Breast epithelium (tissue), 4 donors: ENCODE results near the gene ZNF324B. TPM values are rescaled to one million over a fixed set of nuclear protein-coding genes. Genes with fewer than 3 reads are reported as not detected.
A peak's percentile ranks its signal among the peaks of the same experiment; 100 is the strongest.

ENCODE experiments used
- DNase-seq, 2 donors: peaks; one replicate each; pipeline ENCODE4 v3.0.0-alpha.2; 2019; ENCODE audit warnings: low spot score in 2 of 2
- H3K27ac ChIP-seq, 2 donors: fragments of 200-600 bp; sonication (generic) in 1 of 2; one replicate each; pipeline ENCODE4 v1.5.1; 2016 to 2019; ENCODE audit warnings: mild to moderate bottlenecking in 1 of 2
- H3K27me3 ChIP-seq, 2 donors: fragments of 200-600 bp; sonication (generic) in 1 of 2; one replicate each; pipeline versions ENCODE4 v1.5.1 to v1.6.0; 2017 to 2019; ENCODE audit warnings: control low read depth in 1 of 2, mild to moderate bottlenecking in 1 of 2
- H3K36me3 ChIP-seq: fragments of 200-600 bp; one replicate; pipeline ENCODE4 v1.5.1; 2019
- H3K4me1 ChIP-seq, 2 donors: fragments of 200-600 bp; sonication (generic); one replicate each; pipeline ENCODE4 v1.5.1; 2016 to 2019; ENCODE audit warnings: control low read depth in 1 of 2
- H3K4me3 ChIP-seq, 3 donors: fragments of 200-600 bp; sonication (generic); 1 replicate in 2 of 3; 2 replicates in 1 of 3; pipeline ENCODE4 v1.5.1; 2016 to 2019; ENCODE audit warnings: mild to moderate bottlenecking in 3 of 3, moderate library complexity in 2 of 3
- H3K9me3 ChIP-seq, 2 donors: fragments of 200-600 bp; sonication (generic) in 1 of 2; one replicate each; pipeline ENCODE4 v1.5.1; 2016 to 2019; ENCODE audit warnings: control low read depth in 1 of 2
- CTCF ChIP-seq, 3 donors: fragments of 450-650 bp; IDR thresholded peaks; one replicate each; pipeline ENCODE4 v1.5.1; 2016 to 2017; ENCODE audit warnings: antibody characterized with exemption in 3 of 3, mild to moderate bottlenecking in 3 of 3, moderate library complexity in 3 of 3
- POLR2A ChIP-seq: fragments of 450-650 bp; IDR thresholded peaks from one replicate; pipeline ENCODE4 v1.6.1; 2016; ENCODE audit warnings: antibody characterized with exemption, mild to moderate bottlenecking, moderate library complexity
- POLR2AphosphoS5 ChIP-seq, 3 donors: sonication (generic); formaldehyde crosslinking; IDR thresholded peaks; one replicate each; pipeline ENCODE4 v1.6.1; 2017; ENCODE audit warnings: antibody characterized with exemption in 3 of 3
- intact Hi-C: fragments of 100-400 bp; cut with DNase I; formaldehyde crosslinking; loops from one replicate; pipeline ENCODE4 v1.15.1; 2023; ENCODE audit warnings: low total_unique reads
- total RNA-seq, 3 donors: library from RNA; depleted of rRNA; stranded (reverse); fragments of >200 nt; gene quantifications; one replicate each; pipeline ENCODE4 v1.1.0, GENCODE V29; 2016

The ZNF324B gene
- total RNA-seq, 3 donors from 2014 or later, result 6.1 to 9.1 (median 7.2) TPM

DNA sequence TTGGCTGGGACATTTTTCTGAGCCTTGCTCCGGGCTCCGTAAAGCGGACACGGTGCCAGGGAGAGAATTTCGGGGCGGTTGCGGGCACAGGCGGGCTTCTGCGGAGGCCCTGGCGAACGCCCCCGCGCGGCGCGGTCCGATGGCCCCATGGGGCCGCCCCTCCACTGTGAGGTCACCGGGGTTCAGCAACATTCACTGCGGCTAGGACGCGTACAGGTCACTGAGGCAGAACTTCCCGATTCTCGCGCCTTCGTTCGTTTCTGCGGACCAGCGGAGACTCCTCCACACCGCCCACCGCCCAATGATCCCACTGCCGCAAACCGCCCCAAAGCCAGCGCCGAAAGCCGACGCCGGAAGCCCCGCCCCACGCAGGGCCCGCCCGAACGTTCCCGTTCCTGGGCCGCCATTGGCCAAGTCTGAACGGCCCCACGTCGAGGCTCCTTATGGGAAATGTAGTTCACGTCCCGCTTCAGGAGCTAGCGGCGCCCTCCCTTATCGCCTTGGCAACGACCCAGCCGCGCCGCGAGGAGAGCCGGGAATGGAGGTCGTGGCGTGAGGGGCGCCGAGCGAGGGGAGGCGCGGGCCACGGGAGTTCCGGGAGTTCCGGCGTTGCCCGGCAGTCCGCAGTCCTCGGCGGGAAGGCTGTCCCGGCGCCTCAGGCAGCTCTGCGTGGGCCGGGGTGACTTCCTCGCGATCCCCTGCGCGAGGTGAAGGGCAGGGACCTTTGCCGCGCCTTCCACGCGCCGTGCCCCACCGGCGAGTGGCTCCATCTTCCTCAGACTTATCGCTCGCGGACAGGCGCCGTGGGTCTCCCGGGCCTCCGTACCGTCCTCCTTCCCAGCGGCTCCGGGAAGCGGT is 43.0 kb upstream of the ZNF324B start, which contains the start of gene ZNF584:
ZNF584 (plus strand) TSS at position 498 of the 858 bp plus-strand sequence. CDS start 499 bp downstream, outside the sequence.
- TF ChIP-seq POLR2A, result peak; percentile 77
- peak; percentile 63 to 89 (median 80) for TF ChIP-seq POLR2AphosphoS5 (IDR thresholded peaks at IDR 0.05)
- TF ChIP-seq CTCF (IDR thresholded peaks at IDR 0.05), result no peak
- Histone ChIP-seq H3K36me3 (no peaks in the 10 kb centered on the region), H3K9me3 (no peaks in the 10 kb centered on the region), H3K4me1 (peaks cover 2 to 11% of the 10 kb centered on the region in 2 donors), H3K27me3 (no peaks in the 10 kb centered on the region), H3K4me3 (peak within 1 kb of the TSS; percentile 76 to 93 (median 88)), H3K27ac (peak within 1 kb of the TSS; percentile 89 to 94)
- intact Hi-C loops, result loop anchor here (10.0 kb wide), 1 partner anchor 1304 kb away; no protein-coding TSS in a partner anchor
- DNase-seq, result peak; percentile 89 to 91

DNA sequence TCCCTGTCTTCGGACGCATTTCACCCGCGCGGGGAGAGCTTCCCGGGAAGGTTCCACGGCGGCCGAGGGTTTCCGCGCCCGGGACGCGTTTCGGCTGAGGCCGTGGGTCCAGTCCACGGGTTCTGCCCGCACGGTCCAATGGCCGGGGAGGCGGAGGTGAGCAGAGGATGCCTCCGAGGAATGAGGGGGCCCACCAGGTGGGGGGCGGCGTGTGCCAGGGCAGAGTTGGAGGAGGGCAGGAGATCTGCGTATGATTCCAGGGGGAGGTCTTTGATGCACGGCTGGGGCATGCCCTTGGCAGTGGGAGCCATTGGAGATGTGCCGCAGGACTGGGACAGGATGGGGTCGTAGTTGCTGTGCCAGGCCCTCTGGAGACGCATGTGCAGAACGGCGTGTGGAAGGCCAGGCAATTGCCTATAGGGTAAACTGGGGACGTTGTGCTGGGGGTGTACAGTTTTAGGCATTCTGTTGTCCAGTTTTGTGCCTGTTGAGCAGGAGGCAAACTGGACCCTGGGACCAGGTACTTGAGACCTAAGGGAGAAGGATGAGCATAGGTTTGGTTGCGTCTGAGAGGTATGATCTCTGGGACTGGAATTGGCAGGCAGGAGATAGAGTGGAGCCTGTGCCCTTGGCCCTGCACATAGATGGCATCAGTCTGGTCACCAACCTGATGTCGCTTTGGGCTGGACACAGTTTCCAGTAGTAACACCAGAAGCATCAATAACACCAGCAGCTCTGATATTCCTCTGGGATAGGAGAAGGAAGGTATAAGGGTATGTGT is 42.2 kb upstream of the ZNF324B start:
- intact Hi-C loops, result loop anchor here (10.0 kb wide), 1 partner anchor 1304 kb away; no protein-coding TSS in a partner anchor
- Histone ChIP-seq H3K4me3 (peak overlapping the region; percentile 76 to 93 (median 88)), H3K36me3 (no peaks in the 10 kb centered on the region), H3K4me1 (peaks cover 2 to 11% of the 10 kb centered on the region in 2 donors), H3K27ac (peak overlapping the region; percentile 89 to 94), H3K9me3 (no peaks in the 10 kb centered on the region), H3K27me3 (no peaks in the 10 kb centered on the region)
- DNase-seq, result peak in 1 of 2 donors; percentile 52
- no peak for TF ChIP-seq POLR2AphosphoS5 (IDR thresholded peaks at IDR 0.05)
- TF ChIP-seq POLR2A, result no peak
- TF ChIP-seq CTCF (IDR thresholded peaks at IDR 0.05), result no peak

- Histone ChIP-seq H3K27ac (no peak overlapping the region), H3K27me3 (no peaks in the 10 kb centered on the region), H3K4me3 (no peak overlapping the region), H3K36me3 (peaks cover 16% of the 10 kb centered on the region), H3K4me1 (no peaks in the 10 kb centered on the region), H3K9me3 (peaks cover 0 to 11% of the 10 kb centered on the region in 2 donors)
- no peak for DNase-seq
- intact Hi-C loops, result no loop called here
- TF ChIP-seq POLR2A (no peak), POLR2AphosphoS5 (IDR thresholded peaks at IDR 0.05) (no peak), CTCF (IDR thresholded peaks at IDR 0.05) (no peak)
Measured at GRCh38 chr19:58416604-58417003, 34.8 kb upstream of the ZNF324B start.

DNA sequence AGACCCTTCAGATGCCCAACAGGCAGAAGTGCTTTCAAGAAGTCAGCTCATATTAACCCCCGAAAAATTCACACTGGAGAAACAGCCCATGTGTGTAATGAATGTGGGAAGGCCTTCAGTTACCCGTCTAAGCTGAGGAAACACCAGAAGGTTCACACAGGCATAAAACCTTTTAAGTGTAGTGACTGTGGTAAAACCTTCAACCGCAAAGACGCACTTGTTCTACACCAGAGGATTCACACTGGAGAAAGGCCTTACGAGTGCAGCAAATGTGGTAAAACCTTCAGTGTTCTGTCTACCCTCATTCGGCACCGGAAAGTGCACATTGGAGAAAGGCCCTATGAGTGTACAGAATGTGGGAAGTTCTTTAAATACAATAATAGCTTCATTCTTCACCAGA is 34.4 kb upstream of the ZNF324B start:
- Histone ChIP-seq H3K27ac (no peak overlapping the region), H3K27me3 (no peaks in the 10 kb centered on the region), H3K4me1 (no peaks in the 10 kb centered on the region), H3K9me3 (peaks cover 0 to 11% of the 10 kb centered on the region in 2 donors), H3K4me3 (no peak overlapping the region), H3K36me3 (peaks cover 16% of the 10 kb centered on the region)
- TF ChIP-seq POLR2AphosphoS5 (IDR thresholded peaks at IDR 0.05), result no peak
- TF ChIP-seq CTCF (IDR thresholded peaks at IDR 0.05), result no peak
- TF ChIP-seq POLR2A, result no peak
- intact Hi-C loops, result no loop called here
- no peak for DNase-seq
